NT2/D1 (cell line): ENCODE data around the gene ZNF839.

Experiments
- SUZ12 ChIP-seq: IDR thresholded peaks from 2 replicates; pipeline ENCODE4 v1.6.1; 2011; ENCODE audit not compliant: insufficient read length, insufficient read depth; ENCODE audit errors: extremely low read depth
- YY1 ChIP-seq: IDR thresholded peaks from 2 replicates; pipeline ENCODE4 v1.6.1; 2011; ENCODE audit not compliant: insufficient read length, insufficient read depth
- ZNF274 ChIP-seq: IDR thresholded peaks from 2 replicates; pipeline ENCODE4 v1.6.1; 2011; ENCODE audit warnings: mild to moderate bottlenecking, low read depth, low read length

GRCh38 chr14:102297436-102298170, 21.9 kb upstream of the ZNF839 start:
- TF ChIP-seq YY1 (no peak), ZNF274 (no peak), SUZ12 (no peak)
